Retina (tissue), 1 donor: ENCODE results near the gene ASCC1.
"Not testable (repeated sequence)": the region's sequence is repeated elsewhere in the genome, so short reads cannot be mapped to it uniquely, and the experiment has no call there.

Source experiments
- DNase-seq: peaks from one replicate; pipeline ENCODE4 v3.0.0-alpha.2; 2016

Gene ASCC1

DNA sequence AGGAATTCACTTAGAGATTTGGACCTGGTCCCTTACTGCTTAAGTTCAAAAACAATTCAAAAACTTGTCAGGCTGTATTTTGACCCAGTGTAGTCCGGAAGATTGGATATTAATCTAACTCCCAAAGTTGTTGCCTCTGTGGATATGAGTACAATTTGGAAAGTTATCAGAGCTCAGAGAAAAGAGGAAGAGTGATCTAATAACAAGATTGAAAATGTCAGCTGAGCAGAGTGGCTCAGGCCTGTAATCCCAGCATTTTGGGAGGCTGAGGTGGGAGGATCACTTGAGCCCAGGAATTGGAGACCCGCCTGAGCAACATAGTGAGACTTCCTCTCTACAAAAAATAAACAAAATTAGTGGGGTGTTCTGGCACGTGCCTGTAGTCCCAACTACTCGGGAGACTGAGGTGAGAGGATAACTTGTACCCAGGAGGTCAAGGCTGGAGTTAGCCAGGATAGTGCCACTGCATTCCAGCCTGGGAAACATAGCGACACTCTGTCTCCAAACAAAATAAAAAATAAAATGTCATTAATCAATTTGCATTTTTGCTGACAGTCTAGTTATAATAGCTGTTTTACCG, 3.2 kb upstream of the ASCC1 start:
- DNase-seq, result no peak

GRCh38 chr10:72218726-72219125, 2.6 kb upstream of the ASCC1 start:
- DNase-seq, result no peak

DNA sequence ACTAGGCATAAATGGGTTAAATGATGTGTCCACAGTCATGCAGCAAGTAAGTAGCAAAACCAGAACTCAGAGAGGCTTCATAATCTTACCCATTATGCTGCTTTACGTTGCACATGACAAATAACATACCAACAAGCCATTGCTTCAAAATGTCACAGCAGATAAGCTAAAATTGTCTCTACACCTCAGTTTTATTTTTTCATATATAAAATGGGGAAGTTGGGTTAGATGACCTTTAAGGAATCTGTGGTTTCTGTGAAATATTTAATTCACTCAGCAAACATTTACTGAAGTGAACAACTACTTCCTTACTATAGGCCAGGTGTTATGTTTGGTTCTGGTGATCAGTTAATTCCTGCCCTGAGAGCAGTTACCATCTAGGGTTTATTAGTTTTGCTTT, 2.2 kb upstream of the ASCC1 start:
- no peak for DNase-seq

GRCh38 chr10:72211832-72212231, 4.2 kb downstream of the ASCC1 start:
- not testable (repeated sequence) for DNase-seq

- DNase-seq, result not testable (repeated sequence)
These were observed 4.7 kb downstream of the ASCC1 start for GRCh38 chr10:72211381-72211780.

DNA sequence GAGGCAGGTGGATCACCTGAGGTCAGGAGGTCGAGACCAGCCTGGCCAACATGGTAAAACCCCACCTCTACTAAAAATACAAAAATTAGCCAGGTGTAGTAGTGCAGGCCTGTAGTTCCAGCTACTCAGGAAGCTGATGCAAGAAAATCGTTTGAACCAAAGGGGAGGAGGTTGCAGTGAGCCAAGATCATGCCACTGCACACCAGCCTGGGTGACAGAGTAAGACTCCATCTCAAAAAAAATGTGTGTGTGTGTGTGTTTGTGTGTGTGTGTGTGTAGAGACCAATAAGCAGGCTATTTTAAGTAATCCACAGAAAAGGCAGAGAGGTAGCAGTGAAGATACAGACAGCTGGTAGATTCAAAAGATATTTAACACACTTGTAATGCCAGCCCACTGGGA, 7.5 kb downstream of the ASCC1 start:
- not testable (repeated sequence) for DNase-seq

- no peak for DNase-seq
These were observed 9.4 kb downstream of the ASCC1 start for GRCh38 chr10:72206511-72207229.

DNA sequence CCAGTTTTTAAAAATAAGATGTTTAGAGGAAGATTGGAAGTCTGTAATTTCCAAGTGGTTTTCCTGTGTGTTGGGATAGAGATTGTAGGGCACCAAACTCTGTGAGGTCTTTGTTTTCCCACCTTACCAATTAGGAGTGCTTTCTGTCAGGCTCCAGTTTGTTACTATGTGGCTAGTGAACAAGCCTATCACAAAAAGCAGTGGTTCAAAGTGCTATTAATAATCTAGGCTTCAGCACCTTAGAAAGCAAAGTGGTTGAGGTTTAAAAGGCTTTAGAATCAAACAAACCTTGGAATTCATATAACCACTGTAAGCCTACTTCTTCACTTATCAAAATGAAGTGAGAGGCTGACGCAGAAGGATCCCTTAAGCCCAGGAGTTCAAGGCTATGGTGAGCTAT, 11.4 kb downstream of the ASCC1 start:
- DNase-seq, result no peak

DNA sequence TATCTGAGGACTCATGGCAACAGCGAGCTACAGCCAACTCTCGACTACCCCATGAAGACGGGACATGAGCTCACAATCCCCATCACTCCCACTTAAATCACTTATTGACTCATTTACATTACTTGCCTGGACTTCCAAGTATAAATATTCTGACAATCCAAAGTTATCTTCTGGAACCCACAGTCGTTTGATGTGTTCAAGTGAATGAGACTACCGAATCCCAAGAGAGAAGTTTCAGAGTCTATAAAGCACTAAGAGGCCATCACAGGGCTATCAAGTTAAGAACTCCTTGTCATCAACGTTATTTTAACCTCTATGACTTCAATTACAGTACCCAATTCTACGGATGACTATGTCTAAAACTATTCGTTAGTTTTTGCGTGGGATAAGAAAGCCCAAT, 11.8 kb downstream of the ASCC1 start:
- no peak for DNase-seq

DNA sequence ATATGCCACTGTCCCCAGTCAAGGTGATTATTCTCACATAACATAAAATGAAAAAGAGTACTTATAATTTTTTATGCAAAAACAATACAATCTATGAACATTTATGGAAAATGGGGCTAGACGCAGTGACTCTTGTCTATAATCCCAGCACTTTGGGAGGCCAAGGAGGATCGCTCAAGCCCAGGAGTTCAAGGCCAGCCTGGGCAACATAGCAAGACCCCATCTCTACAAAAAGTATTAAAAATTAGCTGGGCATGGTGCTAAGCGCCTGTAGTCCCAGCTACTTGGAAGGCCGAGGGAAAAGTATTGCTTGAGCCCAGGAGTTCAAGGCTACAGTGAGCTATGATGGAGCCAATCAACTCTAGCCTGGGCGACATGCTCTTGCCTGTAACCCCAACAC, 14.8 kb downstream of the ASCC1 start:
- no peak for DNase-seq

DNA sequence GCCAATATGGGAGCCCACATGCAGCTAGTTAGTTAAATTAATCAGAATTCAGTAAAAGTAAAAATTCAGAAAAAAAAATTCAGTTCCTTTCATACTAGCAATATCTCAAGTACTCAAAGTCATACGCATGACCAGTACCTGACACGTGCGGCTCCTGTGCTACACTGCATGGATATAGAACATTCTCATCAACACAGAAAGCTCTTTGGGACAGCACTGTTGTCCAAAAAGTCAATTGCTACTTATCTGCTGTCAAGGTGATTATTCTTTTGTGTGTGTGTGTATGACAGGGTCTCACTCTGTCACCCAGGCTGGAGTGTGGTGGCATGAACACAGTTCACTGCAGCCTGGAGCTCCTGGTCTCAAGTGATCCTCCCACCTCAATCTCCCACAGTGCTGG, 15.2 kb downstream of the ASCC1 start:
- no peak for DNase-seq

- DNase-seq, result no peak
These were observed 21.1 kb downstream of the ASCC1 start for GRCh38 chr10:72194949-72195348.

DNA sequence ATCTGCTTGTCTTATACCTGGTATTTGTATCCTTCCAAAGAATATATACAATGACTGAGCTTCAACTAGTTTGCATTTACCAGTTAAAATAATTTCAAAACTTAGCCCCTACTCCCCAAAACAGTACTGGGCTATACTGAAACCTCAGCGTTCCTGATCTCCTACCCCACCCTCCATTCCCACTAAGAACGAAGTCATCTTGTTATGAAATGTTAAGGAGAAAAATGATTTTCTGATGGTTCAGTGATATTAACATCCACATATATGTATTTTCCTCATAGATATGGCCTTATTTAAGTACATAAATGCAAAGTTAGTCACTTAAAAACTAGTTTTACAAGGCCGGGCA, 29.1 kb downstream of the ASCC1 start:
- DNase-seq, result no peak

GRCh38 chr10:72186258-72186981, 29.7 kb downstream of the ASCC1 start:
- DNase-seq, result no peak

GRCh38 chr10:72184156-72184555, 31.9 kb downstream of the ASCC1 start:
- no peak for DNase-seq

GRCh38 chr10:72177454-72177853, 38.6 kb downstream of the ASCC1 start:
- no peak for DNase-seq

GRCh38 chr10:72176701-72177100, 39.4 kb downstream of the ASCC1 start:
- no peak for DNase-seq

- DNase-seq, result no peak
These were observed 40.9 kb downstream of the ASCC1 start for GRCh38 chr10:72175149-72175548.

DNA sequence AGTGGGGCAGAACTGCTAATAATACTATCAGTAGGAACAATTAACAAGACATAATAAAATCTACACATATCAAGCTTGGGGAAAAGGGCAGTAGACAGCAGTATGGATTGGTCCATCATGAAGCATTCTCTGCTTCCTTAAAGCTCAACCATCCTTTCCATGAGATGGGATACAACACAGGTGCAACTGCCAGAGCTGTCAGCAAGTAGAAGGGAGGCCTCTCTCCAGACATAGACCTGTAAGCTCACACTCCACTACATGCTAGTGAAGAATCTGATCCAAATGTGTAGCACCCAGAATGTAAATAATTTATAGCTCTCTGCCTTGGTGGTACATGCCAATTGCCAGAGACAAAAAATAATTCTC, 41.8 kb downstream of the ASCC1 start:
- no peak for DNase-seq

GRCh38 chr10:72173619-72174296, 42.3 kb downstream of the ASCC1 start:
- no peak for DNase-seq

DNA sequence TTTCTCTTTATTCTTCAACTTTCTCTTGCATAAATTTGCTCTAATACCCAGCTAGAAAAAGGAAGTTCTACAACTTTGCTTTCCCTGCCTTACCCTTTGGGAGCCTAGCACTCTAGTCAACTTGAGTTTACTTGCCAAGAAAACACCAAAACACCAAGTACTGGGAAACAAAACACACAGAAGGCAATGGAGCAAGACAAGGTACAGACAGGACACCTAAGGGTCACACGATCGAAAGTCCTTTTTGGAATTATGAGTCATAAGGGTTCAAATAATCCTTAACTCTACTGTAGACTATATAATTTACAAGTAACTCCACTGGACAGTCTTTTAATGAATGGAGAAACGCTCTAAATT, 42.8 kb downstream of the ASCC1 start:
- DNase-seq, result no peak

- no peak for DNase-seq
These were observed 44.9 kb downstream of the ASCC1 start for GRCh38 chr10:72171175-72171630.

- DNase-seq, result no peak
These were observed 45.3 kb downstream of the ASCC1 start for GRCh38 chr10:72170733-72171132.

GRCh38 chr10:72170263-72170662, 45.8 kb downstream of the ASCC1 start:
- no peak for DNase-seq
